NCI-H774 (cell line): ENCODE measurements around the gene ACTL6A.

Experiments
- DNase-seq: peaks from one replicate; lab custom pipeline; 2025; lab: John Stamatoyannopoulos, UW

The ACTL6A gene

GRCh38 chr3:179590669-179591068 is 27.9 kb downstream of the ACTL6A start:
- DNase-seq = no peak

- DNase-seq = no peak
These were observed 28.6 kb downstream of the ACTL6A start for GRCh38 chr3:179591313-179591712.

GRCh38 chr3:179599531-179599930 is 36.8 kb downstream of the ACTL6A start:
- no peak for DNase-seq

GRCh38 chr3:179603321-179603720 is 40.6 kb downstream of the ACTL6A start:
- no peak for DNase-seq

GRCh38 chr3:179603831-179604230 is 41.1 kb downstream of the ACTL6A start:
- DNase-seq = peak; percentile 39

GRCh38 chr3:179604321-179605078 is 41.8 kb downstream of the ACTL6A start, which contains the start of the genes MRPL47 and NDUFB5:
MRPL47 (minus strand) TSS chr3:179604638; CDS start chr3:179604624, 14 bp downstream.
NDUFB5 (plus strand) TSS chr3:179604794; CDS start chr3:179604816, 22 bp downstream.
- peak; percentile 99 for DNase-seq

GRCh38 chr3:179606534-179607085 is 43.9 kb downstream of the ACTL6A start:
- DNase-seq = no peak

- DNase-seq = no peak
These were observed 46.4 kb downstream of the ACTL6A start for GRCh38 chr3:179608931-179609720.

- DNase-seq = no peak
These were observed 47.3 kb downstream of the ACTL6A start for GRCh38 chr3:179610066-179610465.

- DNase-seq = no peak
These were observed 51.1 kb downstream of the ACTL6A start for GRCh38 chr3:179613807-179614206.

GRCh38 chr3:179615458-179616173 is 52.9 kb downstream of the ACTL6A start:
- no peak for DNase-seq

GRCh38 chr3:179622023-179622422 is 59.3 kb downstream of the ACTL6A start:
- no peak for DNase-seq

- no peak for DNase-seq
These were observed 61.7 kb downstream of the ACTL6A start for GRCh38 chr3:179624451-179624850.

- DNase-seq = no peak
These were observed 68.2 kb downstream of the ACTL6A start for GRCh38 chr3:179630753-179631451.
